ENCODE measurements around the gene SYNJ1.

DNA sequence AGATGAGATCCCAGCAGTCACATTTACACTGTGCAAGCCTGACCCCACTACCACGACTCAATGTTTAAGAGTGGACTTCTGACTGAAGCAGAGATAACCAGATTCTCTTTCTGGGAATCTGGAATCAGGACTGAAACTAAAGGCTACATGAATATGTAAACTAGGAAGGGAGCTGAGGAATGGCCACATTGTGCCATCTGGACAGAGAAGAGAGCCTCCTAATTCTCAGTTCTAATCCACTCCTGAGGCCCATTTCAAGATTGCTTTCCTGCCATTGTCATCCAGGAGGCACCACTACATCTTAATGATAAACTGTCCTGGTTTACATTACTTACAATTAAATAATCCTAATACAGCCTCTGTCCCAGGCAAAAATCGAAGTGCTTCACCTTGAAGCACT is 37.2 kb upstream of the SYNJ1 start:
- TF ChIP-seq EZH2 (IDR thresholded peaks at IDR 0.05) (no peak), POLR2AphosphoS5 (IDR thresholded peaks at IDR 0.05; ENCODE audit: borderline replicate concordance, low read depth, low read length) (no peak), FOXP2 (optimal IDR thresholded peaks at IDR 0.05; ENCODE audit: control extremely low read depth, extremely low read length, insufficient read depth) (no peak)

Data from SK-N-MC (cell line).